GM12864 (cell line): Measurements from ENCODE around the gene ADGRG6.

ENCODE experiments used
- DNase-seq: peaks from one replicate; pipeline ENCODE4 v3.0.0-alpha.2; 2011; ENCODE audit warnings: low read depth
- H3K4me3 ChIP-seq: 2 replicates; pipeline ENCODE4 v1.5.1; 2011; ENCODE audit warnings: mild to moderate bottlenecking, low read depth, low read length, control low read depth
- CTCF ChIP-seq: IDR thresholded peaks from 2 replicates; pipeline ENCODE4 v1.5.1; 2011; ENCODE audit warnings: low read depth, mild to moderate bottlenecking, moderate library complexity, low read length, control low read depth, inconsistent platforms; ENCODE audit errors: missing control alignments

The ADGRG6 gene

GRCh38 chr6:142440600-142441293 lies 138.9 kb downstream of the ADGRG6 start:
- DNase-seq: no peak
- no peak overlapping the region for H3K4me3 ChIP-seq
- TF ChIP-seq CTCF: no peak

DNA sequence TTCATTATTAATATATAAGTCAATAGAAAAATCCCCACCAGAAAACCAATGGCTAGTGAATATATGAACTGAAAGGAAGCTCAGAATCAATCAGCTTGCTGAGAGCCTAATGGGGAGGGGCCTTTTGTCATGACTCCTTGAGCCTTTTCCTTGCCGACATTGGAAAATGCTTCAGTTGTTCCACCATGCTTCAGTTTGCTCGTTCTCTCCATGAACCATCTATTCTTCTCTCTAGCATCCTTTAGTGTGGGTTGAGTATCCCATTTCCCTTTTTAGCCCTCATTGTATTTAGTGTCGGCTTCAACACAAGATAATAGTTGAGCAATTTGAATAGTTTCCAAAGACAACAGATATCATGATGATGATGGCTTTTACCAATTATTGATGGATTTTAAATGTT lies 139.9 kb downstream of the ADGRG6 start:
- no peak for TF ChIP-seq CTCF
- DNase-seq: no peak
- no peak overlapping the region for H3K4me3 ChIP-seq

- no peak for DNase-seq
- no peak overlapping the region for H3K4me3 ChIP-seq
- no peak for TF ChIP-seq CTCF
Measured at GRCh38 chr6:142443102-142443501, 141.3 kb downstream of the ADGRG6 start.

- DNase-seq: no peak
- no peak for TF ChIP-seq CTCF
- no peak overlapping the region for H3K4me3 ChIP-seq
Measured at GRCh38 chr6:142443532-142443931, 141.7 kb downstream of the ADGRG6 start.

DNA sequence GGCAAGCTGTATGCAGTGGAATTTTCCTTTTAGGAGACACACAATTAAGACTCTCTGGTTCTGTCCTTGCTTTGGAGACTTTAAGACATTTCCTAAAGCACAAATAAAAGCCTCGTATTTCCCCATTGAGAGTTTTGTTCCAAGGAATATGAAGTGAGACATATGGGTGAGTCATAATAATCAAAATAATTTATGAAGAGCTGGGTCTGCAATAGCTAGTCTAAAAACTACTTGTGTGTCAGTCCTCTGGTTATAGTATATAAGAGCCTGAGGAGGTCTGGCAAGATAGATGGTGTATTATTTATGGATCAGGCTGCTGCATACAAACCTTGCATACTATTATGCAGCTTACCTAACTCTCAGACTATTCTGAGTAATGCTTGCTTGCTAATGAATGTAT lies 142.6 kb downstream of the ADGRG6 start:
- H3K4me3 ChIP-seq: no peak overlapping the region
- DNase-seq: no peak
- TF ChIP-seq CTCF: no peak

GRCh38 chr6:142444881-142445301 lies 143.1 kb downstream of the ADGRG6 start:
- DNase-seq: no peak
- TF ChIP-seq CTCF: no peak
- H3K4me3 ChIP-seq: no peak overlapping the region

- TF ChIP-seq CTCF: no peak
- DNase-seq: no peak
- no peak overlapping the region for H3K4me3 ChIP-seq
Measured at GRCh38 chr6:142446168-142446567, 144.4 kb downstream of the ADGRG6 start.
